GM18870 (cell line): ENCODE measurements around the gene SRGAP2C.
"Not testable (repeated sequence)": the region's sequence is repeated elsewhere in the genome, so short reads cannot be mapped to it uniquely, and the experiment has no call there.

Source experiments
- ATAC-seq: cut with Tn5 transposase; IDR thresholded peaks from one replicate; pipeline ENCODE4 v1.9.1; 2021; ENCODE audit warnings: moderate library complexity; ENCODE audit not compliant: unreplicated experiment

SRGAP2C gene

GRCh38 chr1:121324726-121325125, 140.0 kb downstream of the SRGAP2C start:
- not testable (repeated sequence) for ATAC-seq

- not testable (repeated sequence) for ATAC-seq
Measured at GRCh38 chr1:121332141-121332540, 147.4 kb downstream of the SRGAP2C start.

DNA sequence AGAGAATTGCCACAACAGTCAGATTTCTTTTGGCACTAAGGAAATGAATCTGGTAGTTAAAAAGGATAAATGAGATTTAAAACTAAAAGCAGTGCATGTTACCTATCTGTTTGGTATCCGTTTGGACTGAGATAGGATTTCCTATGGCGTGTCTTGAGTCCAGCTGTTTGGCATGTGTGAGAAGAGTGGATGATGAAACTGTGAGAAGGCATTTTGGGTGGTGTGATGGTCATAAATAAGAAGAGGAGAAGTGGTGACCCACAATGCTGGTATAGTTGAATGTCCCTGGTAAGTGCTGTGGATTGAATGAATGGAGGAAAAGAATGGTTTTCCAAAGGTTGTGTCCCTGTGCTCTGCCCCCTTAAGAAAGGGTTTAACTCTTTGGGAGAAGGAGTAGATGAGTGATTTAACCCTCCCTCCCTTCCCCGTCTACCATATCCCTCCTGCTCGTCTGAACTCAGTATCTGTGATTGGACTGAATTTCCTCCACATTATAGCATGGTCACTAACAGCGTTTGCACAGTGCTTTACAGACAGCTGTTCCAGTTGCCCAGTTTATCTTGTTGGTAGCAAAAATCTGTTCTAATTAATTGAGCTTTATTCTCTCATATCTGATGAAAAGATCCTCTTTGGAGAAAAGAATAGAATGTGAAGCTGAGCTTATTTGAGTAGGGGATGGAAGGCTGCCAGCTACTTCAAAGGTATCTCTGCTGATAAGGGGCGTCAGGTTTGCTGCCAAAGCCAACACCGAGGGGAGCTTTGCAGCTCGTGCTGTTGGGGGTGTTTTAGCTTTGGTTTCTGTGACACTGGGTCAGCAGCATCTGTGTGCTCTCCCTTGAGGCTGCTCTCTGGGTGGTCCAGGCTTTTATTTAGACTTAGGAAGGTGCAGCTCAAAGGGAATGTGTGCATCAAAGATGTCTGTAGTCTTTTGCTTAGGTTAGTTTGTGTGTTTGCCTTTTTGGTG, 148.1 kb downstream of the SRGAP2C start:
- ATAC-seq = not testable (repeated sequence)

- ATAC-seq = peak; percentile 73
Measured at GRCh38 chr1:121337958-121338357, 153.2 kb downstream of the SRGAP2C start.

DNA sequence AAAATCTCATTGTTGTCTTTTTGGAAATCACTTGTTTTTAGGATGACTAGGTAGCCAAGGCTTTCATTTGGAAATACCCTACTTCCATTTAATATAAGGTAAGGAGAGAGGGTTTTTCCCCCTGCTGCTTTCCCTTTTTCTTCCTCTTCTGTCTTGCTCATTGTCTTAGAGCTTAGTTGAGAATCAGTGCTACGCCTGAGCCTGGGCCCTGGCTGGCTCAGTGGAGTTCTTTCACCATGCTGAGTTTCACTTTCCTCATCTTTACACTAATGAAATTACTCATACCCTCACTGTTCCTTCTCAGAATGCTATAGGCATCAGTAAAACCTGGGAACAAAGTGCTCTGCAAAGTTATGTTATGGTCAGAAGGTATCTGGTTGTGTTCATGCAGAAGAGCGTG, 154.8 kb downstream of the SRGAP2C start:
- peak; percentile 83 for ATAC-seq

GRCh38 chr1:121343311-121343906, 158.6 kb downstream of the SRGAP2C start:
- ATAC-seq = not testable (repeated sequence)

DNA sequence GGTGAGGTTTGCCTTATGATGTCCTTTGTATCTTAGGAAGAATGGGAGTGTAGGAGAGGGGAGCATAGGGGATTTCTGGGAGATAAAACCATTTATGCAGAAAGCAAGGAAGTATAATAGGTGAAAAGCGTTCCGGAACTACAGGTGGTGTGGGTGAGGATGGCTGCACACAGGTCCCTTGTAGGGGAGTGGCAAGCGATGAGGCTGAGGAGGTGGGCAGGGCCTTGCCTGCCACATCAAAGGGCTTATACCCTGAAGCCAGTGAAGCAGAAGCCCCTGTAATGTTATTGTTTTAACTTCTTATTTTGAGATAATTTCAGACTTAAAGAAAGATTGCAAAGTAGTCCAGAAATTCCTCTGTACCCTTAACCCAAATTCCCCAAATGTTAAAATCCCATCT, 159.6 kb downstream of the SRGAP2C start:
- not testable (repeated sequence) for ATAC-seq

DNA sequence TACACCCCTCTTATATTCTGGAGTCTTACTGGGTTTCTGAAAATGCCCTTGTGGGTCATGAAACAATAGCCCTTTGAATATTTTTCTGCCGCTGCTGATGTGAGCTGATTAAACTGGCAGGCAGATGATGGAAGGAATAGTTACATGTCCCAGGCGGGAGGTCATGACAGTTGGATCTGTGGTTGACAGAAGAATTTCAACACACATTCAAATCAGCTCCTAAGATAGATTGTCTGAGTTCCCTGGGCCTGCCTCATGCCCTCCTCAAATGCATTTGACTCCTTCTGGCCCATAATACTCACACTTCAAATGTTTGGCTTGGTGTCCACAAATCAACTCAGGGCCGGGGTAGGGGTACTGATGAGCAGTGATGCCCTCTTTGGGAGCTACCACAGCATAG, 161.9 kb downstream of the SRGAP2C start:
- ATAC-seq = not testable (repeated sequence)

GRCh38 chr1:121347476-121347875, 162.7 kb downstream of the SRGAP2C start:
- not testable (repeated sequence) for ATAC-seq

DNA sequence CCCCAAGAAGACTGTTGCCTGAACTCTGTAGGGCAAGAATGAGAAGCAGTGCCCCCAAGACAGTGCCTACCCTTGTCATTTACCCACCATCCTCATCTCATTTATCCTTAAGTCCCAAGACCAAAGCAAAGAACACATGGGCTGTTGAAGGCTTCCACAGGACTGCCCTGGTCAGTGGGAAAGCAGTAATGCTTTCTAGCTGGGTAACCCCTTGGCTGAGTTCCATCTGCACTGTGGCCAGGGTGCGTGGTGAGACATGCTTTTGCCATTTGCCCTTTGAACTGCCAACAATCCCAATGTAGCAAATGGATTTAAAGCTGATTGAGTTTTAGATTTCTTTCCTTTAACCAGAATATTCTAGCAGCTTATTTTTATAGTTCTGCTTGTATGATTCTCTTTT, 163.3 kb downstream of the SRGAP2C start:
- not testable (repeated sequence) for ATAC-seq

- ATAC-seq = not testable (repeated sequence)
Measured at GRCh38 chr1:121349332-121349967, 164.7 kb downstream of the SRGAP2C start.

- not testable (repeated sequence) for ATAC-seq
Measured at GRCh38 chr1:121355711-121356420, 171.1 kb downstream of the SRGAP2C start.

DNA sequence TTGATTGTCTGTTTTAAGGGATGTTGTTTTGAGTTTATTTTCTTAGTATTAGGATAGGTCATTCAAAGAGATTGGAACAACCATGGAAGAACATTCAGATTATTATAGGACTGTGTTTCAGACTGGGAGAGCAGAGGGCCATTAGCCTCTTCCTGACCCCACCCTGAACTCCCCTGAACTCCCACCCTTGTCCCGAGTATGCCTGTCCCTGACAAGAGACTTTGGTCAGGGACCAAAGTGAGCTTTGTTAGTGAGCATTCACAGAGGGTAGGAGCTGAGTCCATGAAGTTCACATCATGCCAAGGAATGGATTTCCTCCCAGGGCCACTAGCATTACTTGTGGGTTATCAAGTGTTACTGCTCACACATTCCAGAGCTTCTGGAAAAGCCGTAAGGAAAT, 172.0 kb downstream of the SRGAP2C start:
- ATAC-seq = not testable (repeated sequence)

GRCh38 chr1:121360531-121360930, 175.8 kb downstream of the SRGAP2C start:
- ATAC-seq = not testable (repeated sequence)

DNA sequence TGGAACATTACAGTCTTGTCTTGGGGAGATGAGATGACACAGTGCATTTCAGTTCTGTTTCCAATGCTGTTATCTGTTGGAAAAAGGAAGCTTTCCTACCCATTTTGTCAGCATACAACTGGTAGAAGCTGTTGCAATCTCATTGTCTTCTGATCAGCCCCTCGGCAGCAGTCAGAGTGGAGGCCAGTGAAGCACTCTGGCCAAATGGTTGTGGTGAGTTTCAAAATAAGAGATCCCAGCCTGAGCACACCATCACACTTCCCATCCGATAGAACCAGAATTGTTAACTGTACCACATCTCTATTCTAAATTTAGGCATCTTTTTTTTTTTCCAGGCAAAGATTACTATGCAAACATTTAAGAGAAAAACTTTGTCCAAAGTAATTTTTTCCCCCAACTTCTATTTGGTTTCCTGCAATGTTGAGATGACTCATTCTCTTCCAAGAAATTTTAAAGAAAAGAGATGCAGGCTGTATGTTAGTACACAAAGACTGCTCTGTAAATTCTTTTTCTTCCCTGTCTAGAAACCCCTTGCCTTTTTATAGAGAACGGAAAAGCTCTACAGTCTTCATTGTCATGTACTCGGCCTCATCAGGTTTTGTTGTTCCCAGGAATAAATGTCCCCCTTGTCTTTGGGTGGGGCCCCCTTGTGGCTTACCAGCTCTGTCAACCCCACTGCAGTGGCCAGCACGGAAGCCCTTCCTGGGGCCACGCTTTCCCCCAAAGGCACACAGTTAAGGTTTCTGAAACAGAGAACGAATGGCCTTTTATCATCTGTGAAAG, 176.9 kb downstream of the SRGAP2C start:
- ATAC-seq = not testable (repeated sequence)

DNA sequence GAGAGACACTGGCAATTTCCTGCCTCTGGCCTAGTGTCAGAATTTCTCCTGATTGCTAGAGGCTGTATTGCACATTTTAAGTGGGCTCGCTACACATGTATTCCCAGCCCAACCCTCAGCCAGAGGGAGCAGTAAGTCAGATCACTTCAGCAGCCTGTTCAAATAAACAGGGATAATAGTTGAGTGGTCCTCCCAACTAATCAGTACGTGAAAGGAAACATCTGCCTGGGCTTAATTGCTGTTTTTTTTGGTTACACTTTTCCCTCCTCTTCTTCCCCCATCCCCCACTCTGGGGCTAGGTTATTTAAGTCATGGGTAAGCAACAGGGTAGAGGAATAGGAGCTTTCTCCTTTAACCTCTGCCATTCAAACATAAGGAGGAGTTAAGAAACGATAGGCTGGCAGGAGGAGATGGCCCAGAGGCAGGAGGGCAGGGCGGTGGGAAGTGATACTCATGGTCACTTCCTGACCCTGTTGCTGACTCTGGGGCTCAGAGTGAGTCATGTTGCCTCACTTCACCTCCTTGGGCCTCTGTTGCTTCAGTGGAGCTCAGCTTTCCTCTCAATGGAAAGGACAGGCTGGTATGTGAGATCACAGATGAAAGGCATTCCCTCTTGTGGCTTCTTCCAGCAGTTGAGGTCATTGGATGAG, 177.6 kb downstream of the SRGAP2C start:
- ATAC-seq = not testable (repeated sequence)

DNA sequence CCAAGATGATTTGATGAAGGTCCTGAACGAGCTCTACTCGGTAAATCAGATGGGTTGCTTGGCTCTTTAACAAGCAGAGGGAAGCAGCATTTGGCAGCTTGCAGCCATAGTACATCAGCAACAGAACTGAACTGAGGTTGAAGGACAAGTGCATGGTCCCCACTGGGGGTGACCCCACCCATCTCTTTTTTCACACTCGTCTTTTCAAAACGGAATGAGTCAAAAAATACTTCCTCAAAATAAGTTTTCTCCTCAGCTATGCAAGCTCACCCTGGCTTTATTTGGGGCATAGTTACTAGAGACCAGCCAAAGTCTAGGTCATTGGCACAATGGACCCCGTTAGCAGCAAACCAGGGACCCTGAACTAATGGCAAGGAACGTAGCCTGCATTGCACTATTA, 180.5 kb downstream of the SRGAP2C start:
- not testable (repeated sequence) for ATAC-seq

DNA sequence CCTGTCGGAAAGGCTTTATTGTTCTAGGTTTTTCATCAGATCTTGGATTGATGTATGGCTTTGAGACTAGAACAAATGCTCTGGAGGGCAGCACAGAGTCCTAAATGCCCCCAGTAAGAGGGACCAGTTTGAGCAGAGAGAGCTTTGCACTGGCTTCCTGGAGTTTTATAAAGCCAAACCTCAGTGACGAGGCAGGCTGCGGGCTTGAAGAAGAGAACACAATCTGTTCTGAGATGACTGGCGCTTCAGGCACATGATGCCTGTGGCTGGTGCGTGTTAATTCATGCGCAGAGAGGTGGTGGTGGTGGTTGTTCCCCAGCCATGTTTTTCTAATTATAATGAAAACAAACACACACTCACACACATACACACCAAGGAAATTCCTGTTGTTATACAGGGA, 180.9 kb downstream of the SRGAP2C start:
- not testable (repeated sequence) for ATAC-seq

- ATAC-seq = not testable (repeated sequence)
Measured at GRCh38 chr1:121366171-121366570, 181.4 kb downstream of the SRGAP2C start.
